Muscle of arm (tissue), 12 donors: ENCODE measurements around the gene MRPL52. TPM values are rescaled to one million over a fixed set of nuclear protein-coding genes. Genes with fewer than 3 reads are reported as not detected.

Experiments used
- DNase-seq: peaks from one replicate; pipeline ENCODE4 v3.0.0-alpha.2; 2013
- polyA plus RNA-seq, 12 donors: library from polyadenylated mRNA; unstranded; fragments of 120-200 nt; gene quantifications; one replicate each; pipeline ENCODE4 v1.2.1, GENCODE V29; 2013; ENCODE audit not compliant: insufficient read length in 12 of 12

MRPL52 gene
- polyA plus RNA-seq, 12 donors = 52.5 to 71.0 (median 60.1) TPM; not detected in 1

DNA sequence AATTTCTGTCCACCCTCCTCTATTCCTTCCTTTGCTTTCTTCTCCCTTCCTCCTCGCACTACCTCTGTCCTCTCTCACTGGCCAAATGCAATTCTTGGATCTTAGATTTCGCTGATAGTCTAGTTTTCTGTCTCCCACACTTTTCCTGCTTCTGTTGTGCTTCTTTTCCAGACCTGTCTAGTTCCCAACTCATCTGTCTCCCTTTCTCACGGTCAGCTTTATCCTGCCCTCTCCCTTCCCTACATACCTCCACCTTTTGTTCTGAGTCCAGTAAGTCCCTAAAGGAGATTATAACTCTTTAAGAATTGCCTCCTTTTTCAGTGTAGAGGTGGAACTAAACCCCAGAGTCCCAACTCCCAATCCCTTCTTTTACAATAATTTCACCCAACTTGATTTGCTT is 5.8 kb downstream of the MRPL52 start:
- no peak for DNase-seq

DNA sequence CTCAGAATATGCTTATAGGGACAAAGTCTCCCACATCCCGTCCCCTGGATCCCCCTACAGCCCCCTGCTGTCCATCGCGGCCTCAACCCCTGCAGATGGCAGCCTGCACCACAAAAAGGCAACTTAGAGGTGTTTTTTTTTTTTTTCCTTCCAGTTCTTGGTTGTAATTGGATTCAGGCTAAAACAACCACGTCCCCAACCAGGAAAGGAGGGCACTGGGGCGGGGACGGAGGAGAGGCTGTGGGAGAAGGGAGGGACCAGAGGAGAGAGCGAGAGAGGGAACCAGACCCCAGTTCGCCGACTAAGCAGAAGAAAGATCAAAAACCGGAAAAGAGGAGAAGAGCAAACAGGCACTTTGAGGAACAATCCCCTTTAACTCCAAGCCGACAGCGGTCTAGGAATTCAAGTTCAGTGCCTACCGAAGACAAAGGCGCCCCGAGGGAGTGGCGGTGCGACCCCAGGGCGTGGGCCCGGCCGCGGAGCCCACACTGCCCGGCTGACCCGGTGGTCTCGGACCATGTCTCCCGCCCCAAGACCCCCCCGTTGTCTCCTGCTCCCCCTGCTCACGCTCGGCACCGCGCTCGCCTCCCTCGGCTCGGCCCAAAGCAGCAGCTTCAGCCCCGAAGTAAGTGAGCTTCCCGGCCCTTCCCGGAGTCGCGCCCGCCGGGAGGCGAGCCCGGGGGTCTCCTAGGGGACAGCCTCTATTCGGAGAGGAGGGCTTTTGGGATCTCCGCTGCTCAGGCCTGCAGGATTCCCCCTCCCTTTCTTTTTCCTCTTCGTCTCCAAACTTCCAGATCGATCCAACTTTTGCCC is 6.8 kb downstream of the MRPL52 start, which contains the start of gene MMP14:
TSS of gene MMP14 (plus strand) at position 285 of the 813 bp plus-strand sequence. CDS start at position 518, 233 bp downstream.
- peak; percentile 89 for DNase-seq

DNA sequence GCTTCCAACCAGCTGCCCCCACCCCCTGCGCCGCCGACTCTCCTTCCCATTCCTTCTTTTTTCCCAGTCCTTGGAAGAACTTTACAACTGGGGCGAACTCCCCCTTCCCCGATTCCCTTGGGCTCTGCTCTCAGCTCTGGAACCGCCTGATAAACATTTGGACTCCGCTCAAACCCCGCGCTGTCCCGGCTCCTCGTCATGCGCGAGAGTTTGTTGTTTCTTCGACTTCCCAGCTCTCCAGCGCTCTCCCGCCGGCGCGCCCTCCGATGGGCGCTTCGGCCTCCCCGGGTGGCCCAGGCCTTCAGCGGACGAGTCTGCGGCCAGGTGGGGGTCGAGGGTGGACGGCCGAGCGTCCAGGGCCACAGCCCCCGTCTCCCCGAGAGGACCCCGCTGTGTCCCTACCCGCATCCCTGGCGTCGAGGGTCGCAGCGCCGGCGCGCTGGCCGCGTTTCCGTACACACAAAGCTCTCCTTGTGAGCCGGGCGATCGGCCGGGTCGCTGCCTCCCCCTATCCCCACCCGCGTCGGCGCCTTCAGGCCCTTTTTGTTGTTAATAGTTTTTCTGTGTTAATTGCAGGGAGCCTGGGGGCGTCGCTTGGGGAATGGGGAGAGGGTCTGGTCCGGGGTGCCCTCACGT is 7.5 kb downstream of the MRPL52 start:
- DNase-seq = peak; percentile 78

DNA sequence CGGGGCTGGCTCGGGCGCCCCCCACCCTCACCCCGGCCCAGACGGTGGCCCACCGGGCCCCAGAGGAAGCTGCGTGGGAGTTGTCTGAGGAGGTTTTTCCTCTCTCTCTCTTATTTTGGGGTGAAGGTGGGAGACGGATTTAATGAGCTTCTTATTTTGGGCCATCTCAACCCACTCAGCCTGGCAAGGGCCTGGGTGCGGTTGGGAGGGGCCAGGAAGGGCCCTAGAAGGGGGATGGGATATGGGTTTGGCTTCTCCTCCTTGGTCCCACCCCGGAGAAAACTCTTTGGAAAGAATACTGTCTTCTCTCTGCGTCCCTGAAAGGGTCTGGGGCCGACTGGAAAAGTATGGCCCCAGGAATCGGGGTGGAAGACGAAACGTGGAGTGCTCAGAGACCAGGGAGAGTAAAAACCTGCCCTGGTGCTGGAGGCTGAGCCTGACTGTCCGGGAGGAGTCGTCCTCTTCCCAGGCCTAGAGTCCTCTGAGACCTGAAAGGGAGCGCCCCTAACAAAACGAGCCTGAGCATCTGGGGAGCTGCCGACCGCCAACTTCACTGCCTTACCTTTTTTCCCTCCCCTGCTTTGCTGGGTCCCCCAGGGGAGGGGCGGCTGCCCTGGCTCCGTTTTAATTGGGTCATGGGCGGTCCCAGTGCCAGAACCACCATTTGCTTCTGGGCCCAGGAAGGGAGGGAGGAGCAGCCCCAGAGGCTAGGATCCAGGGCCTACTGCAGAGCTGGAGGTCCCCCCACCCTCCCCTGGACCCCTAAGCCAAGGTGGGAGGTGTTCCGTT is 8.3 kb downstream of the MRPL52 start:
- DNase-seq = no peak

DNA sequence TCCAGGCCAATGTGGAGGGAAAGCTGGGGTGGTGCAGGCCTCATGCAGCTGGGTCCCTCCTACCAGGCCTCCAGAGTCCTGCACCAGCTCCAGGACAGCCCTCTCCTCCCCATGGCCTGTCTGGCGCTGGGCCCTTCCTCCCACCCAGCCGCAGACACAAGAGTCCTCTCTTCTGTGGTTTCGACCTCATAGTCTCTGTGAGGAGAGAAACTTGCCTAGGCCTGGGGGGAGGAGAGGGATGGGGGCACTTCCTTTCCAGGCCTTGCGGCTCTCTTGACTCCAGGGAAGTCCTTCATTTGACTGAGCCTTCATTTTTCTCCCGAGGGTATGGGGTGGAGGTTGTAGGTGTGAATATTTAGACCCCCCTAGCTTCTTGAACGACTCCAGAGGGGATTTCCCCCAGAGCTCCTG is 8.9 kb downstream of the MRPL52 start:
- DNase-seq = no peak

GRCh38 chr14:22839159-22839779 is 9.6 kb downstream of the MRPL52 start:
- DNase-seq = no peak

- DNase-seq = no peak
Observed at GRCh38 chr14:22841311-22841710, 11.6 kb downstream of the MRPL52 start.

GRCh38 chr14:22841769-22842168 is 12.1 kb downstream of the MRPL52 start:
- DNase-seq = no peak

DNA sequence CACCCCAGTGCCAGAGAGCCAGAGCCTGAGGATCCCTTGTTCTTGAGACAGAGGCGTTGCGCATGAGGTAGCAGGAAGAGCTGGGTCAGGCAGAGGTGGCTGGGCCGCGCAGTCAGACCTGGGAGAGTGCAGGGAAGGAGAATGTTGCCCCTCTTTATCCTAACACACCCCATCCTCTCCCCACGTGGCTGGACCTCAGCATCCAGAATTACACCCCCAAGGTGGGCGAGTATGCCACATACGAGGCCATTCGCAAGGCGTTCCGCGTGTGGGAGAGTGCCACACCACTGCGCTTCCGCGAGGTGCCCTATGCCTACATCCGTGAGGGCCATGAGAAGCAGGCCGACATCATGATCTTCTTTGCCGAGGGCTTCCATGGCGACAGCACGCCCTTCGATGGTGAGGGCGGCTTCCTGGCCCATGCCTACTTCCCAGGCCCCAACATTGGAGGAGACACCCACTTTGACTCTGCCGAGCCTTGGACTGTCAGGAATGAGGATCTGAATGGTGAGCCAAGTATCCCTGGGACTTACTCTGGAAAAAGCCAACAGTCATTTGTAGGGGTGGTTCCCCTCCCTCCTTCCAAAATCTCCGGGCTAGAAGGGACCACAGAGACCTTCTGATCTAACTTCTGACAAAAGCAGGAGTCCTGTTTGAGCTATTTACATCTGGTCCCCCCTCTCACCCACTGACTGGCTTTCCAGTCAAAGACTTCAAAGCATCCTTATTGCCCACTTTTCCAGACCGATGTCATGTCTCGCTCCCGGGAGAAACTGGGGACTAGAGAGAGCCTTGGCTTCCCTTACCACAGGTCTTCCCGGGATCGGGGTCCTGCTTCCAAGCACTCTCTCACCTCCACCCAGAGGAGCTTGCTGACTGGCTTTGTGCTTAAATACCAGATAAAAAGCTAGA is 12.8 kb downstream of the MRPL52 start:
- no peak for DNase-seq

DNA sequence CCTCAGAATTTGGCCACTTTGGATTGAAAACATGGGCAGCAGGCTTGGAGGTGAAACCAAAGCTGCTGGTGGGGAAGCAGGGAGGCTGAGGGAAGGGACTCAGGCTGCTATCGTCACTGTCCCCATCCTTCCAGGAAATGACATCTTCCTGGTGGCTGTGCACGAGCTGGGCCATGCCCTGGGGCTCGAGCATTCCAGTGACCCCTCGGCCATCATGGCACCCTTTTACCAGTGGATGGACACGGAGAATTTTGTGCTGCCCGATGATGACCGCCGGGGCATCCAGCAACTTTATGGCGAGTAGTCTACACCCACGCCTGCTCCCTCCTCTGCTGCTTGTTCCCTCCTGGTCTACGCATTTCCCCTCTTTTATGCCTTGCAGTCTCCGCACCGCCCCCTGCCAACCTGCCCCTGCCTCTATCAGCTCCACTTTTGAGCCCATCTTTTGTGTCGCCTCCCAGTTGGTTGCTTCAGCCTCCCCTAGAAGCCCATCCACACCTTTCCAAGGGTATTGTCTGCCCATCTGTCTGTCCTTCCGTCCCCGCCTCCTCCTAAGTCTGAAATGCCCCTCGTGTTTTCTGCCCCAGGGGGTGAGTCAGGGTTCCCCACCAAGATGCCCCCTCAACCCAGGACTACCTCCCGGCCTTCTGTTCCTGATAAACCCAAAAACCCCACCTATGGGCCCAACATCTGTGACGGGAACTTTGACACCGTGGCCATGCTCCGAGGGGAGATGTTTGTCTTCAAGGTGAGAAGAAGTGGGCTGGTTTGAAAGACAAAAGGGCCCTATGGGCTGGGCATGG is 13.6 kb downstream of the MRPL52 start:
- no peak for DNase-seq

DNA sequence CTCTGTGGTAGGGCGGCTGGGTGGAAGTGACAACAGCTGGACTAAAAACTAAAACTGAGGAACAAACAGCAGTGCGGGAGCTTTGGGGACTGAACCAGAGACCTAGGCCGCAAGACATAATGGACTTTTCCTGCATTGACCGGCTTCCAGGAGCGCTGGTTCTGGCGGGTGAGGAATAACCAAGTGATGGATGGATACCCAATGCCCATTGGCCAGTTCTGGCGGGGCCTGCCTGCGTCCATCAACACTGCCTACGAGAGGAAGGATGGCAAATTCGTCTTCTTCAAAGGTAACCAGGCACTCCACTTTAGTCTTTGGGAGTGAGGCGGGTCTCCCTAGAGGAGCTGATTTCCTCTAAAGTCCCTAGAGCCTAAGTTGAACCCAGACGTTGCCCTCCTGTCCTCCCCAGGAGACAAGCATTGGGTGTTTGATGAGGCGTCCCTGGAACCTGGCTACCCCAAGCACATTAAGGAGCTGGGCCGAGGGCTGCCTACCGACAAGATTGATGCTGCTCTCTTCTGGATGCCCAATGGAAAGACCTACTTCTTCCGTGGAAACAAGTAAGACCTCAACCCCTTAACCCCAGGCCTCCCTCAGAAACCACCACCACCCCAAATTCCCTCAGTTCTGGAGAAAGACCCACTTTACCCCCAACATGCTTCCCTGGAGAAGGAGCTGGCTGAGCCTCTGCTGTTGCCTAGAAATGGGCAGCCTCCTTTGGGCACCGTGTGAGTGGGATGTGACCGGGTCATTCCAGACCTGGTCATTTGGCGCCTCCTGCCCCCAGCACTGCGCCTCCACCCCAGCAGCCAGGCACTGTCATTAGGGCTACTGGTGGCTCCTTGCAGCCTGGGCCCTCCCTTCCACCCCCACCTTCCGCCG is 14.8 kb downstream of the MRPL52 start:
- DNase-seq = no peak

- DNase-seq = no peak
Observed at GRCh38 chr14:22845103-22845394, 15.4 kb downstream of the MRPL52 start.

DNA sequence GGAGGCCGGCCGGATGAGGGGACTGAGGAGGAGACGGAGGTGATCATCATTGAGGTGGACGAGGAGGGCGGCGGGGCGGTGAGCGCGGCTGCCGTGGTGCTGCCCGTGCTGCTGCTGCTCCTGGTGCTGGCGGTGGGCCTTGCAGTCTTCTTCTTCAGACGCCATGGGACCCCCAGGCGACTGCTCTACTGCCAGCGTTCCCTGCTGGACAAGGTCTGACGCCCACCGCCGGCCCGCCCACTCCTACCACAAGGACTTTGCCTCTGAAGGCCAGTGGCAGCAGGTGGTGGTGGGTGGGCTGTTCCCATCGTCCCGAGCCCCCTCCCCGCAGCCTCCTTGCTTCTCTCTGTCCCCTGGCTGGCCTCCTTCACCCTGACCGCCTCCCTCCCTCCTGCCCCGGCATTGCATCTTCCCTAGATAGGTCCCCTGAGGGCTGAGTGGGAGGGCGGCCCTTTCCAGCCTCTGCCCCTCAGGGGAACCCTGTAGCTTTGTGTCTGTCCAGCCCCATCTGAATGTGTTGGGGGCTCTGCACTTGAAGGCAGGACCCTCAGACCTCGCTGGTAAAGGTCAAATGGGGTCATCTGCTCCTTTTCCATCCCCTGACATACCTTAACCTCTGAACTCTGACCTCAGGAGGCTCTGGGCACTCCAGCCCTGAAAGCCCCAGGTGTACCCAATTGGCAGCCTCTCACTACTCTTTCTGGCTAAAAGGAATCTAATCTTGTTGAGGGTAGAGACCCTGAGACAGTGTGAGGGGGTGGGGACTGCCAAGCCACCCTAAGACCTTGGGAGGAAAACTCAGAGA is 16.3 kb downstream of the MRPL52 start:
- no peak for DNase-seq

DNA sequence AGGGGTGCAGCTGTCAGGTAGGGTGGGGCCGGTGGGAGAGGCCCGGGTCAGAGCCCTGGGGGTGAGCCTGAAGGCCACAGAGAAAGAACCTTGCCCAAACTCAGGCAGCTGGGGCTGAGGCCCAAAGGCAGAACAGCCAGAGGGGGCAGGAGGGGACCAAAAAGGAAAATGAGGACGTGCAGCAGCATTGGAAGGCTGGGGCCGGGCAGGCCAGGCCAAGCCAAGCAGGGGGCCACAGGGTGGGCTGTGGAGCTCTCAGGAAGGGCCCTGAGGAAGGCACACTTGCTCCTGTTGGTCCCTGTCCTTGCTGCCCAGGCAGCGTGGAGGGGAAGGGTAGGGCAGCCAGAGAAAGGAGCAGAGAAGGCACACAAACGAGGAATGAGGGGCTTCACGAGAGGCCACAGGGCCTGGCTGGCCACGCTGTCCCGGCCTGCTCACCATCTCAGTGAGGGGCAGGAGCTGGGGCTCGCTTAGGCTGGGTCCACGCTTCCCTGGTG is 17.2 kb downstream of the MRPL52 start:
- DNase-seq = no peak

- DNase-seq = peak; percentile 35
Observed at GRCh38 chr14:22847661-22848341, 18.1 kb downstream of the MRPL52 start.

DNA sequence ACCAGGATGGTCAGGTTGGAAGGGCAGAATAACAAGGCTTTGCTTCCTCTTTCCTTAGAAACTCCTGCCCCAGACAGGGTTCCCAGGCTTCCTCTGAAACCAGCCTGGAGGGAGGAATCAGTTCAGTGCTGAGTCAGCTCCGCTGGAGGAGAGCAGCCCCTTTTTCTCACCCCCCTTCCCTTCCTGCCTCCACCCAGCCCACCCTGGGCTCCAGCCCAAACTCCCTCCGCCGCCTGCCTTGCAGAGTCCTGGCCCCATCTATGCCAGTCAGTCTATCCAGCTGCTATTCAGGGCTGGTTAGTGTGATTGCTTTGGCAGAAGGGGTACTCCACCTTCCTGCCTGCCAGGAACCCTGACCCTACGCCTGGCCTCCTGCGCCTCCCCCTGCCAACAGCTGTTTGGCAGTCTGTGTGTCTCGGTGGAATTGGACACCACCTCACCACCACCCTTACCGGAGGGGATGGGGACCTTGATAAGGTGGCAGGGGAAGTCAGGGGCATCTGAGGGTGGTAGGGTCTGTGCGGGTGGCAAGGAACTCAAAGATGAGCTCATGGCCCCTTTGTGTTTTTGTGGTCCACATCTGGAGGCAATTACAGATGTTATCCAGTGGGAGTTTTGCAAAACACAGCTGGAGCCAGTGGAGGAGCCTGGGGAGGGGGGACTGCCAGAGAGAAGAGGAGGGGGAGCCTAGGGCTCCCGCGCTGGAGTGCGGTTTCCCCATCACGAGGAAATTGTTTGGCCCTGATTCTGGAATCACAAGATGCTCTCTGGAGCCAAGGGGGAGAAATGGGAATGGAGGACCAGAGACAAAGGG is 18.9 kb downstream of the MRPL52 start:
- peak; percentile 95 for DNase-seq
